A673 (cell line): ENCODE results near the gene SMC6. TPM values are rescaled to one million over a fixed set of nuclear protein-coding genes. Genes with fewer than 3 reads are reported as not detected.

Experiments used
- BruUV-seq: library from RNA; stranded (reverse); fragments of 400-500 nt; replicated peaks from 2 replicates; lab custom pipeline; 2021; lab: Mats Ljungman, UMichigan
- CTCF ChIA-PET: fragments of 300-600 bp; sonication (Branson Sonifier 250); formaldehyde crosslinking; loops from one replicate; lab custom pipeline; 2022; ENCODE audit warnings: antibody characterized with exemption; lab: Charles Lee
- POLR2A ChIA-PET: fragments of 300-600 bp; sonication (Branson Sonifier 250); formaldehyde crosslinking; loops from one replicate; lab custom pipeline; 2022; ENCODE audit warnings: antibody characterized with exemption; ENCODE audit not compliant: low non-redundant PET; lab: Charles Lee
- DNase-seq: peaks from one replicate; pipeline ENCODE4 v3.0.0-alpha.2; 2015; ENCODE audit warnings: low spot score
- H3K27ac ChIP-seq: fragments of 200-600 bp; sonication (generic); 2 replicates; pipeline ENCODE4 v1.5.1; 2016; ENCODE audit warnings: mixed run types, low read depth, mild to moderate bottlenecking, mixed read lengths, antibody characterized with exemption, low read length; ENCODE audit not compliant: poor library complexity, severe bottlenecking
- H3K27me3 ChIP-seq: fragments of 200-600 bp; sonication (generic); replicated peaks from 2 replicates; pipeline ENCODE4 v1.6.1; 2017; ENCODE audit warnings: mixed run types, low read depth, mild to moderate bottlenecking, mixed read lengths, antibody characterized with exemption, low read length; ENCODE audit not compliant: insufficient read depth, poor library complexity
- H3K36me3 ChIP-seq: fragments of 200-600 bp; sonication (generic); 2 replicates; pipeline ENCODE4 v1.6.1; 2016; ENCODE audit warnings: mixed run types, mild to moderate bottlenecking, mixed read lengths, antibody characterized with exemption, low read length; ENCODE audit not compliant: insufficient read depth, poor library complexity, severe bottlenecking
- H3K4me1 ChIP-seq: fragments of 200-600 bp; sonication (generic); 2 replicates; pipeline ENCODE4 v1.6.1; 2017; ENCODE audit warnings: mixed run types, mild to moderate bottlenecking, mixed read lengths, antibody characterized with exemption, low read length; ENCODE audit not compliant: insufficient read depth, poor library complexity, severe bottlenecking
- H3K4me3 ChIP-seq: fragments of 200-600 bp; sonication (generic); 2 replicates; pipeline ENCODE4 v1.5.1; 2016; ENCODE audit warnings: low read depth, mixed run types, mild to moderate bottlenecking, mixed read lengths, low read length; ENCODE audit not compliant: poor library complexity, severe bottlenecking
- H3K9me3 ChIP-seq: fragments of 200-600 bp; sonication (generic); 2 replicates; pipeline ENCODE4 v1.6.1; 2016; ENCODE audit warnings: mixed run types, low read depth, mild to moderate bottlenecking, mixed read lengths, antibody characterized with exemption, low read length; ENCODE audit not compliant: poor library complexity, severe bottlenecking
- EZH2 ChIP-seq: fragments of 200-600 bp; sonication (generic); IDR thresholded peaks from 2 replicates; pipeline ENCODE4 v1.6.1; 2017; ENCODE audit warnings: borderline replicate concordance, low read depth, mild to moderate bottlenecking, mixed read lengths, antibody characterized with exemption, low read length; ENCODE audit not compliant: poor library complexity, severe bottlenecking
- intact Hi-C: fragments of 100-400 bp; cut with micrococcal nuclease; formaldehyde crosslinking; loops from one replicate; pipeline ENCODE4 v1.10.0; 2022; ENCODE audit not compliant: unreplicated experiment
- total RNA-seq: library from RNA; stranded (reverse); gene quantifications from 2 replicates; pipeline ENCODE4 v1.2.3, GENCODE V29; 2021
- TF ChIP-seq, protein P1 (sequence below): fragments of 300-800, 200-600 bp; sonication (generic); conservative IDR thresholded peaks from 2 replicates; pipeline ENCODE4 v1.5.1; 2017; ENCODE audit warnings: low read depth, mild to moderate bottlenecking, antibody characterized with exemption, low read length, moderate library complexity, mixed read lengths

Gene SMC6
- total RNA-seq, 1 experiment from 2014 or later, result 49.5 TPM

DNA sequence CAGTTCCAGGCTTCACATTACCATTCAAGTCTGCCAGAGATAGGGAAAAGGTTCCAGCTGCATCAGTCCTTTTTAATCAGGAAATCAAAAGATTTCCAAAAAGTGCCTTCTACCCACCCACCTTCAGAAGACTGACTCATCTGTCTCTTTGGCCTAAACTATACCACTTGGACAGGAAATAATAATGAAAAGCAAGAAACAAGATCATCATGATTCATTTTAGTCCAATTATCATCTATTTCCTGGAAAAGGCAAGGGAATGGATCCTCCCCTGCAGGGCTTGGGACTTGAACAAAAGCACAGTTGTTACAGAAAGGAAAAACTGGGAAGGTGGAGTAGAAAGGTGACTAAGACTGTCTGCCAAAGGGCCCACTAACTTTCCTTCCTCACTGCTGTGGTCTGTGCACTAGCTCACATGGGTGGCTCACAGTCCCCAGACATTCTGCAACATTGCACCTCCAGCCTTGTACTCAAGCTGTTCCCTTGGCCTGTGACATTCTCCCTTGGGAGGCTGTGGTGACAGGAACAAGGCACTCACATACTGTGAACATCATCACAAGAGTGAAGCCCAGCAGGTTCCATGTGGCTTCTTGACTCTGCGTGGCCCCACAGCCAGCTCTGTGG, 137.8 kb downstream of the SMC6 start:
- TF ChIP-seq EZH2, result no peak
- TF ChIP-seq, protein P1, sequence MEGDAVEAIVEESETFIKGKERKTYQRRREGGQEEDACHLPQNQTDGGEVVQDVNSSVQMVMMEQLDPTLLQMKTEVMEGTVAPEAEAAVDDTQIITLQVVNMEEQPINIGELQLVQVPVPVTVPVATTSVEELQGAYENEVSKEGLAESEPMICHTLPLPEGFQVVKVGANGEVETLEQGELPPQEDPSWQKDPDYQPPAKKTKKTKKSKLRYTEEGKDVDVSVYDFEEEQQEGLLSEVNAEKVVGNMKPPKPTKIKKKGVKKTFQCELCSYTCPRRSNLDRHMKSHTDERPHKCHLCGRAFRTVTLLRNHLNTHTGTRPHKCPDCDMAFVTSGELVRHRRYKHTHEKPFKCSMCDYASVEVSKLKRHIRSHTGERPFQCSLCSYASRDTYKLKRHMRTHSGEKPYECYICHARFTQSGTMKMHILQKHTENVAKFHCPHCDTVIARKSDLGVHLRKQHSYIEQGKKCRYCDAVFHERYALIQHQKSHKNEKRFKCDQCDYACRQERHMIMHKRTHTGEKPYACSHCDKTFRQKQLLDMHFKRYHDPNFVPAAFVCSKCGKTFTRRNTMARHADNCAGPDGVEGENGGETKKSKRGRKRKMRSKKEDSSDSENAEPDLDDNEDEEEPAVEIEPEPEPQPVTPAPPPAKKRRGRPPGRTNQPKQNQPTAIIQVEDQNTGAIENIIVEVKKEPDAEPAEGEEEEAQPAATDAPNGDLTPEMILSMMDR, result no peak
- CTCF ChIA-PET, result interaction anchor here (0.9 to 1.9 kb wide), 2 partner anchors 30 to 55 kb away, joined by 3 to 6 read pairs; no protein-coding TSS in a partner anchor
- Histone ChIP-seq H3K4me3 (no peak overlapping the region), H3K9me3 (no peaks in the 10 kb centered on the region), H3K36me3 (no peaks in the 10 kb centered on the region), H3K27me3 (no peaks in the 10 kb centered on the region), H3K4me1 (peaks cover 43% of the 10 kb centered on the region), H3K27ac (peak overlapping the region; percentile 17)
- POLR2A ChIA-PET, result no interaction called here
- BruUV-seq, result no TSS peak
- intact Hi-C loops, result no loop called here
- DNase-seq, result peak; percentile 93

DNA sequence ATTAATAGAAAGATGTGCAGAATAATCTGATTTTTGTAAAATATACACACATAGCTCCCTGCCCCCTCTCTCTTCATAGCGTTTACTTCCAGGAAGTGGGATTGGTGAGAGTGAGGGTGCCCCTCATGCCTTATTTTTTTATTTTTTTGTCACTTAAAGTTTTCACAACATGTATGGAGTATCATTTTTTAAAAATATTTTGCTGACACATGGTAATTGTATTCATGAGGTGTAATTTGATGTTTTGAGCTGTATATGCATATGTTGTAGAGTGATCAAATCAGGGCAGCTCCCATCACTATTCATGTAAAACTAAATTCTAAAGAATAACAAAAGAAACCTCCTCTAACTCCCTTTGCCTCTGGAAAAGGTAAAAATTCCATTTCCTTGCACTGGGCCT, 138.5 kb downstream of the SMC6 start:
- ChIA-PET CTCF (interaction anchor here (1.9 kb wide), 1 partner anchor 56 kb away, joined by 6 read pairs; no protein-coding TSS in a partner anchor), POLR2A (no interaction called here)
- BruUV-seq, result no TSS peak
- no peak for TF ChIP-seq EZH2
- TF ChIP-seq, protein P1, result no peak
- H3K36me3 ChIP-seq, result no peaks in the 10 kb centered on the region
- H3K4me3 ChIP-seq, result no peak overlapping the region
- peak overlapping the region; percentile 17 for H3K27ac ChIP-seq
- no peaks in the 10 kb centered on the region for H3K9me3 ChIP-seq
- intact Hi-C loops, result no loop called here
- H3K4me1 ChIP-seq, result peaks cover 36% of the 10 kb centered on the region
- H3K27me3 ChIP-seq, result no peaks in the 10 kb centered on the region
- no peak for DNase-seq

DNA sequence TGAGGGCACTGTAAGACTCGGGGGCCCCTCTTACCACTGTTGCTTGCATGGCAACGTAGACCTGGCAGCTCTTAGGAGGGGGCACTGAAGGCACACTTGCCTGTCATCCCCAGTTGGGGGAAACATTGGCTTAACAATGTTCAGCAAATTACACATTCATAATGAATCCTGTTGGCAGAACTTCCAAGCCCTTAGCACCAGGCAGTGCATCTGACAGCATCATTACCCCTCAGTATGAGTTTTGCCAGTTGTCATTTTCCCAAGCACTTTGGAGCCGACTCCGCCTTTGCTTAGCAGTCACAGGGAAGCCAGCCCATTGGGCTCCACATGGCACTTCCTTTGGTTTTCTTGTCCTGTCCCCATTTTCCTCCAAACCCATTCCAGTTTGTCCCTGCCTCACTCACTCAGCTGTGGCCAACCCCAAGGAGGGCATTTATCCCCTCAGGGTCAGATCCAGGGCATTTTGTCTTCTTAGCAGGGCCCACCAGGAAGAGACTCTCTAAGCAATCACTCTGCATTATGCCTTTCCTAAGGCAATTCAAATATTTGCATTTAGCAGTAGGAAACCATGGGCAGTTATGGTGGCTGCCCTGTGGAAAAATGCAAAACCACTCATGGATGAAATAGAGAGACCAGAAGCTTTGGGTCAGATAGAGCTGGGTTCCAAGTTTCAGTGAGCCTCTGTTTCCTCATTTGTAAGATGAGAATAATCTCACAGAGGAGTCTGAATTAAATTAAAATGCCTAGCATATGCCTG, 139.3 kb downstream of the SMC6 start:
- POLR2A ChIA-PET, result no interaction called here
- no peaks in the 10 kb centered on the region for H3K9me3 ChIP-seq
- no peak for TF ChIP-seq EZH2
- TF ChIP-seq, protein P1, result no peak
- no peak overlapping the region for H3K4me3 ChIP-seq
- no TSS peak for BruUV-seq
- peak; percentile 53 for DNase-seq
- H3K4me1 ChIP-seq, result peaks cover 29% of the 10 kb centered on the region
- no peaks in the 10 kb centered on the region for H3K27me3 ChIP-seq
- CTCF ChIA-PET, result no interaction called here
- no peak overlapping the region for H3K27ac ChIP-seq
- intact Hi-C loops, result no loop called here
- H3K36me3 ChIP-seq, result no peaks in the 10 kb centered on the region

Other genes with a start within 250 kb of the SMC6 start
- gene RAD51AP2, start 235.4 kb downstream of the SMC6 start, total RNA-seq, result 0.13 and 0.24 TPM in 2 replicates
- gene VSNL1, start 213.1 kb downstream of the SMC6 start, total RNA-seq, result 4.8 and 7.8 TPM in 2 replicates
- 33.6 and 36.0 TPM in 2 replicates for gene GEN1, start 328 bp upstream of the SMC6 start, total RNA-seq
- not detected in 2 replicates for gene MSGN1, start 62.6 kb upstream of the SMC6 start, total RNA-seq
- 12.7 and 15.8 TPM in 2 replicates for gene KCNS3, start 124.9 kb upstream of the SMC6 start, total RNA-seq